ENCODE results near the gene PCGF6.

PCGF6 gene

GRCh38 chr10:103254538-103255325 is 96.2 kb downstream of the PCGF6 start:
- DNase-seq = no peak

GRCh38 chr10:103254113-103254512 is 96.8 kb downstream of the PCGF6 start:
- DNase-seq = no peak

Data from activated CD4-positive, alpha-beta T cell treated with anti-CD3 and anti-CD28 coated beads, Interleukin-2, amount 50 U/mL, for 48 hours (primary cell).